T-helper 1 cell (primary cell): ENCODE data around the gene BCAR3.
"Not testable (repeated sequence)": the region's sequence is repeated elsewhere in the genome, so short reads cannot be mapped to it uniquely, and the experiment has no call there.

Source experiments
- DNase-seq, 5 donors: peaks; one replicate each; pipeline ENCODE4 v3.0.0-alpha.2; 2012 to 2020

Gene BCAR3

GRCh38 chr1:93574511-93574910 is 107.1 kb downstream of the BCAR3 start:
- no peak for DNase-seq

- DNase-seq = no peak
Observed at GRCh38 chr1:93573940-93574469, 107.6 kb downstream of the BCAR3 start.

DNA sequence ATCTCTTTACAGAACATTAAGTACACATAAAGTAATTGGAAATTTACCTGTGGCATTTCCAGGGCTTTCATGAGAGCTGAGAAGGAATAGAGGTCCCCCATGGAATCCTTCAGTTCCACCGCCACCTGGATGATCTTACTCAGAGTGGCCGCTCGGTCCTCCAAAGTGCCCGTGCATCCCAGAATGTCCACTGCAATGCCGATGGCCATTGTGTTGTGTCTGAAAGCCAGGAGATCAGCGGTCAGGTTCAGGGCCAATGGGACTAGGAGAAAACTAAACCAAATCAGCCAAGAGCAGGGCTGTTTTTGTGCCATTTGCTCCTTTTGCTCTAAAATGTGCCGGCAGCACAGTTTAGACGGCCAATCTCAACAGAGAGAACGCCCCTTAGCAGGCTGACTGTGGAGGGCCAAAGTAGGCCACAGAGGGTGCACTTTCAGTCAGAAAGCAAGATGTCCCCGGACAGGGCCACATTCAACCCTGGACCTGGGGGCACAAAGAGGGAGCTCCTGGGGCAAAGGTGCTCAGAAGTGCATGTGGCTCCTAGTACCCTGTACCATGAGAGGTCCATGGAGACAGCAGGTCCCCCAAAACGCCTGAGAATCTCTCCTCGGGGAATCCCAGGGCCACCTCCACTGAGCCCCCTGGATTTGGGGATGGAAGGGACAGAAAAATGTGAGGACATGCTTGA is 109.9 kb downstream of the BCAR3 start:
- no peak for DNase-seq

- no peak for DNase-seq
Observed at GRCh38 chr1:93569489-93569888, 112.1 kb downstream of the BCAR3 start.

DNA sequence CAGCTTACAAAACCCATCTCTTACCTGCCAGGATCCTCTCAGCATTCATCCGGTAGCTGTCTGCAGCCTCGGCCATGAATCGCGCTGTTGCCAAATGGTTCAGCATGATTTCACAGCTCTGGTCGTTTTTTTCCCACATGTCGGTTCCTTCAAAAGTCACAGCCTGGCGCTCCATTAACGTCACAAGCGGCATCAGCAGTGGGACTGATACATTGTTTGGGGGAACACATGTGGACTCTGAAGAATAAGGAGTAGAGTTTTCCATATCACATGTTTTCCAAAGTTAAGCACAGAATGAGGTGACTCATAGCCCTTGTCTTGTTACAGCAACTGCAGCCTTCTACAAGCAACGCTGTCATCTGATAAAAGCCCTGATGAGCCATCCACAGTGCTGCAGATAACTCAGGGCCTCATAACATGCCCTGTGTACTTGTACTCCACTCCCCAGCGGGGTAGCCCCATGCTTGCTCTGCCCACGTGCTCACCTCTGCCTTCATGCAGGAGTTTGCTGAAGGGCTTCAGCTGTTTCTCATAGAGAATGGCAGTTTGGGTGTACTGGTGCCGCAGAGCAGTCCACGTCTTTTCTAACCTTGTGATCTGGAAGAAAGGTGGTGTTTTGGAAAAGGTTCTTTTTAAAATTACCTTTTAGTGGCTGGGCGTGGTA is 114.2 kb downstream of the BCAR3 start:
- DNase-seq = no peak

- DNase-seq = no peak
Observed at GRCh38 chr1:93566227-93566626, 115.4 kb downstream of the BCAR3 start.

DNA sequence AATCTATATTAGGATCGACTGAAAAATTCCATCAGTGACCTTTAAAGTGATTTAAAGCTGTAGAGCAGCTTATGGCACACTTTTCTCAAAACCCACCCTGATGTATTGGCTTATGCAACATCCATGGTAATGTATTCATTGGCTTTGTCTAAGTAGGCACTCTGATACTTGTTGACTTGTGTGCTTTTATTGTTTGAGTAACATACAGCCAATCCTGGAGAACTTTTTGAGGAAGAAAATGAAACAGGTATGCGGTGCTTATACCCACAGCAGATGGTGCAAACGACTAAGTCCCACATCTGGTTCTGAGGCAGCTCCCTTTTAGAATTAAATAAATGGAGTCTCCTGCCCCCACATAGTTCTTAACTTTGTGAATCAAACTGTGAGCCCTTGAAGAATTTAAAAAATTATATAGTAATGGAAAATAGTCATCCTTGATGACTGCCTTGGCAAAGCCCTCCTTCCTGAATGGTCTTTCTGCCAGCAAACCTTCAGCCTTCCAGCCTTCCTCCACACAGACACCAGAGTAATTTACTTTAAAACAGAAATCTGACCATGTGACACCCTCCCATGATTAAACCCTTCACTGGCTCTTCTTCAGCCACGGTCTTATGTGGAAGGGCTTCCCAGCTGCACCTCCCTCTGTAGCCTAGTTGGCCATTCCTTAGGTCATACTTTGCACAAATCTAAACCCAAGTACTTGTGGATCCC is 116.0 kb downstream of the BCAR3 start:
- DNase-seq = no peak

- no peak for DNase-seq
Observed at GRCh38 chr1:93559695-93560094, 121.9 kb downstream of the BCAR3 start.

- no peak for DNase-seq
Observed at GRCh38 chr1:93559045-93559444, 122.6 kb downstream of the BCAR3 start.

- DNase-seq = no peak
Observed at GRCh38 chr1:93556291-93556690, 125.3 kb downstream of the BCAR3 start.

GRCh38 chr1:93554883-93555872 is 126.5 kb downstream of the BCAR3 start:
- no peak for DNase-seq

- DNase-seq = not testable (repeated sequence)
Observed at GRCh38 chr1:93553886-93554490, 127.6 kb downstream of the BCAR3 start.

DNA sequence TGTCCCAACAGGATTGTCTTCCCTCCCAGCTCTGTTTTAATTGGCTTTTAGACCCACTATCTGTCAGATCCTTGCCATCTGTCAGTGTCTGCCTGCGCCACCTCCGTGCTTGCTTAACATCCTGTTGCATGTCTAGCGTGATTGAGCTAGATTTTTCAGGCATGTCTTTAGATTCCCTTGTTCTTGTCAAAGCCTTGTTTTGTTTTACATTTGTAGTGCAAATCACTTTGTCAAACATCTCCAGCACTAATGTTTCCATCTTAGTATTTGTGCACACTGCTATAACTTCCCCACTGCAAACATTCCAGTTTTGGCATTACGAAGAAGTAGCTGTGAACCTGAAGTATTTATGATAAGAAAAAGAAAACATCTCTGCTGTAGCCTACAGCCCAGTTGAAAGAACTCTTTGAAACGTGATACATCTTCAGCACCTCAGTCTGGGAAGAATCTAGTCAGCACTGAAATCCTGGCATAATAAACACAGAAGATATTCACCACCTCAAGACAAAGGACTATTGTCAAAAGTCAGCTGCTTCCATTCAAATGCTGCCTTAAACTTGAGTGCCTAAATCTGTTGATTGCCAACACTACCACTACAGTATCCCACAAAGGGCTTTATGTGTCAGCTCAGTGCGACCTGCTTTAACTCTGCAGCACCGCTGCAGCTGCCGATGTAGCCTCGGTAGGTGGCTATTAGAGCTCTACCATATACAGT is 128.7 kb downstream of the BCAR3 start:
- no peak for DNase-seq

DNA sequence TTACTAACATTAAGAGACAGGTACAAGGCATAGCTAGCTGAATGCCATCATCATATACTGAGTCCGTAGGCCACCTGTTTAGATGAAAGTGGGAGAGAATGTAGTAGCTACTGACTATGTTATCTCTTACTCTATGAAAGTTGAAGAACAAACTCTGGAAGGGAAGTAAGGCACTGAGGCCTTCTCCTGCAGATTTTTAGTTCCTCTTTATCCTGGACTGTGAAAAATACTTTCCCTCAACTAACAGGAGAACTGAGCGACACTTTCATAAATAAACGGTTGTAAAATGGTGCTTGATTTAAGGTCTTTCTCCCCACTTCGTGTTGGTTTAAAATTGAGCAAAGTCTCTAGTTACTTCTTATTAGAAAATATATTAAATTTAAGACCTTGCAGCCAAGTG is 131.8 kb downstream of the BCAR3 start:
- no peak for DNase-seq

GRCh38 chr1:93549131-93549530 is 132.5 kb downstream of the BCAR3 start:
- no peak for DNase-seq

DNA sequence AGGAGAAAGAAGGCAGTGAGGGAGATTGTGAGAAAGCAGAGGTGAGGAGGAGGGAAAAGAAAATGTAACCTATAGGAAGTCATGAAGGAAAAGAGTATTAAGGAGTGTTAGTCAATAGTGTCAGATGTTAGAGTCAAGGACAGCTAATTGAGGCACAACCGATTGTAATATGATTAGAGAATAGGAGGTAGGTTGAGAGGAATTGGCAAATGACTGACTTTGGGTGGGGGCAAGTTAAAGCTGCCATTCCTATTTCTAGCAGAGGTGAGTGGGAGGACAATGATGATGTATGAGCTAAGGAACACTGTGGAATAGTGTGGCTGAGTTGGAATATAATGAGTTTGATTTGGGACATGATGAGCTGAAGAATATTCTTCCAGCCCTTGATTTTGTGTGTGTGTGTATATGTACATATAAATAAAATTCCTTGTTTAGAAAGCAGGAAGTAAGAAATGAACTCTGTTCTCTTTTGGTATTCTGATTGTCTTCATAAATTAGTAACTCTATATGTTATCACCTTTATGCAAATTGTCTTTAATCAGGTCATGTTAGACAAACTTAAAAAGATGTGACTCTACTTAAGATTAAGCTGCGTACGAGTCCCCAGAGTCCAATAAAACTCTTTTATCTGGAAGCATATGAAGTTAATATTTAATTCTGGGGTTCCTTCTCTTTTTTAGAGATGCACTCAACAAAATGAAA is 135.3 kb downstream of the BCAR3 start:
- DNase-seq = no peak

GRCh38 chr1:93542398-93542797 is 139.2 kb downstream of the BCAR3 start:
- DNase-seq = no peak

DNA sequence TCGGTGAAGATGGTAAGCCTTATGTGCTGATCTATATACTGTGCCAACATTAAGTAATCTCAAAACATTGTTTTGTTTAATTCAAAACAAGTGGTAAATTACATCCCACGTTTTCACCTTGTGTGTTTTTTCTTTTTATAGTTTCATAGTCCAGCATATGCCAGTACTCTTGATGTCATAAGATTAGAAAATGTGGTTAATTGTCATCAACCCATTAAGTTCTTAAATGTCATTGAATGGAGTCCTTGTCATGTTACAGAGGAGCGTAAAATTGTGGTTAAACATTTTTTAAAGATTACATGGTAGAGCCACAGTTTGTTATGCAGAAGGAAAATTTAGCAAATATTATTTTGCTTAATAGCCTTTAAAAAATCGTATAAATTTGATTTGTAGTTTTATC is 140.6 kb downstream of the BCAR3 start:
- no peak for DNase-seq

DNA sequence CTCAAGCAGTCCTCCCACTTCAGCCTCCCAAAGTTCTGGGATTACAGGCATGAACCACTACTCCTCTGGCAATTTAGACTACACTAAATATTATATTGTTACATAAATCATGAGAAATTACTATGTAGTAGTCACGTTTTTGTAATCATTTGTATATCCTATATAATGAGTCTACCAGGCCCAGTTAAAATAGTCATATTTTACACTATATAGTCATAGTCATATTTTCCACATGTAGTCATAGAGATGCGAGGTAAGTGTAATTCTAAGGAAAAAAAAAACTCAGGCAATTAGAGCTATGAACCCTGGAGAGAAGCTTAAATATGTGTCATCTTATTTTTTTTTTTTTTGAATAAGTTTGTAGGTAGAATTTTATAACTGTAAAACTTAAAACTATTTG is 143.7 kb downstream of the BCAR3 start:
- no peak for DNase-seq

- DNase-seq = no peak
Observed at GRCh38 chr1:93537396-93537795, 144.2 kb downstream of the BCAR3 start.

GRCh38 chr1:93533677-93534076 is 148.0 kb downstream of the BCAR3 start:
- no peak for DNase-seq
